HG03196 (cell line): Measurements from ENCODE around the gene TRAPPC6A.
"Not testable (repeated sequence)": the region's sequence is repeated elsewhere in the genome, so short reads cannot be mapped to it uniquely, and the experiment has no call there.

Source experiments
- ATAC-seq: cut with Tn5 transposase; IDR thresholded peaks from one replicate; pipeline ENCODE4 v1.9.1; 2021; ENCODE audit not compliant: unreplicated experiment

TRAPPC6A gene

DNA sequence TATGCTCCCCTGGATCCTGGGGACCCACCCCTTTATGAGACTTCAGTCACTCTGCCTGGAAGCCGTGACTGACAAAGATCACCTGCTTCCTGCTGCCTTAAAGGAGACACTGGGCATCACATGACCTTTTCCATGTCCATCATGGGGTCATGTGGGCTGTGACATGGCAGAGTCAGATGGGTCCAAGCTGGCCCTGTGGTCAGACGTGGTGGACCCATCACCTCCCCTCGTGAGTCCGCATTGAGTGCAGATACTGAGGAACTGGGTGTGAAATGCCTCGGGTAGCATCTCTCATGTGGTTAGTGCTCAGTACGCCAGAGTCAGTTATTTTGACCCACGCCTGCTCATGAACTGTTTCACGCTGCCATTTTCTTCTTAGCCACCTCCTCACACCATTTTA, 44.4 kb downstream of the TRAPPC6A start:
- no peak for ATAC-seq

DNA sequence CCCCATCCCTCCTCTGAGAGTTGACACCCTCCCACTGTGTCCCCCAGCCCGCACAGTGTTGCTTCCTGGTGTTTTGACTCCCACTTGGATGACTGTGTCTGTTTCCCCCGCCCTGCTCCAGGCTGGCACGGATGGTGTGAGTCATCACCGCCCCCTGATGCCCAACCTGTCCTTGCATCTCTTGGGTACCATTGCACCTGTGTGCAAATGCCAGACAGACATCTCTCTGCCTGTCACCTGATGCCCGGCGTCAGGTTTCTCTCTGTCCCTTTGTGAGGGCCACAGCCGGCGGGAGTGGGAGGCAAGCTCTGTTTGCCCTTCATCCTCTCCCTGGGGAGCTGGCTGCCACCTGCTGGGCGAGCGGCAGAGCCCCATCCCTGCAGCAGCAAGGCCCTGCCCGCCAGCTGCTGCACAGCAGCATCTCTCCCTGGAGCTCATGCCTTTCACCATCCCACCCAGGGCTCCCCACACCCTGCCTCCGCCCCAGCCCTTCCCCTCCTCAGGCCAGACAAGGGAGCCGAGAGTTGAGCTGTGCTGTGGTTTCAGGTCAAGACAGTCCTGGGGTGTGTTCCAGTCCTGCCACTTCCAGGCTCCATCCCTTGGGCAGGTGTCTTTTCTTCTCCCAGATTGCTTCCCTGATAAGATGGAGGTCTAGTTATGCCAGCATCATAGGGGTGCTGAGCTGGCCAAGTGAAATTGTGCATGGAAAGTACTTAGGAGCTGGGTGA, 47.0 kb downstream of the TRAPPC6A start:
- no peak for ATAC-seq

DNA sequence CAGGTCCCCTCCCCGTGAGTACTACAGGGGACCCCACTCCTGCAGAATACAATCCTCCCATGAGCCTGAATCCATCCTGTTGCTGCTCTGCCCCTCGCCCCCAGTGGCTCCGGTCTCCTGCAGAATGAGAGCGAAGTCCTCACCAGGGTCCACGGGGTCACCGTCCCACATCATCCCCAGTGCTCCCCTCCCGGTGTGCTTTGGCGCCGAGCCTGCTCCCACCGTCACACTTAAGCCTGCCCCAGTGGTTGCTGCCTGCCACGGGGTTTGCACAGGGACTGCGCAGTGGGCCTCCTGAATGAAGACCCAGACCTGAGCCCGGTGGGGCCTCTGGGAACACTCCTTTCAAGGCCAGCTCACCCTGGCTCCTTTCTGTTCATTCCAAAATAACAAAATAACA, 47.8 kb downstream of the TRAPPC6A start:
- no peak for ATAC-seq

DNA sequence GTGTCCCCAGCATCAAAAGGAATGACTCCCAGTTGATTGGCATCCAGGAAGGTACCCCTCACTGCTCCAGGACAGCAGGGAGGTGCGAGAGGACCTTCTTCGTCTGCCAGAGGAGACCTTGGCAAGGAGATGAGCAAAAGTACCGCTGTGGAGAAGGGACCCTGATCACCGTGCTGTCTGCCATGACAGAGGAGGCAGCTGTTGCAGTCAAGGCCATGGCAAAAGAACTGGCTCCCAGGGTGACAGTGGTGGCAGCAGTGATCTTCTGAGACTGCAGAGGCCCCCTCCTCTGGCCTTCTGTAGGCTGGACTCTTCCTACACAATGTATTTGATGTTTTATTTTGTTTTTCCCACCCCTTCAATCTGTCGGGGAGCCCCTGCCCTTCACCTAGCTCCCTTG, 49.2 kb downstream of the TRAPPC6A start:
- ATAC-seq = no peak

DNA sequence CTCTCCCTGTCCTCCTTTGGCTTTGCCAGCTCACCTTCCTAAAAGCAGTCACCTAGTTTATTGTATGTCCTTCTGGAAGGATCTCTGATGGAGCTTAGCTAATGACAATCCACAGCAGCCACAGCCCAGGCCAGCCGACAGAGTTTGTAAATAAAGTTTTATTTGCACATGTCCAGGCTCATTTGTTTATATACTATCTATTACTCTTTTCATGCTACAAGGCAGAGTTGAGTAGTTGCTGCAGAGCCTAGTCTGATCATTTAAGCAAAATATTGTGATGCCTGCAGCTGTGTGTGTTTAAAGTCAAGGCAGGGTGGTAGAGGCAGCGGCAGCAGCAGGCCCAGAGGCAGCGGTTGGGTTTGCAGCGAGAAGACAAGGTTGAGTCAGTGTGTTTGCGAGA, 49.9 kb downstream of the TRAPPC6A start:
- ATAC-seq = no peak

DNA sequence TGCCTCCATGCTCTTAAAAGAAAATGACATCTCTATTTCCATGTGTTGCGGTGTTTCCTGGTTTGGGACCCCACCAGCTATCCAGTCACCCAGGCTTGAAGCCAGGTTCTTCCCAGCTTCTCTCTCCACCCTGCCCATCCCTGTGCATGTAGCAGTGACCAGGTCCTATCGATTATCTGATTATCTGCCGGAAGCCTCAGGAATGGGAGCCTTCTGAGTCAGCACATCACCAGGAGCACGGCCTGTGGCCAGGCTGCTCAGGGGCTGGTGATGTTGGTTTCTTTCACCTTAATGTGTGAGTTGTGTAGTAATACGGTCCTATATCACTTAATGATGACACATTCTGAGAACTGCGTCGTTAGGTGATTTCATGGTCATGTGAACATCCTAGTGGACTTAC, 51.4 kb downstream of the TRAPPC6A start:
- no peak for ATAC-seq

DNA sequence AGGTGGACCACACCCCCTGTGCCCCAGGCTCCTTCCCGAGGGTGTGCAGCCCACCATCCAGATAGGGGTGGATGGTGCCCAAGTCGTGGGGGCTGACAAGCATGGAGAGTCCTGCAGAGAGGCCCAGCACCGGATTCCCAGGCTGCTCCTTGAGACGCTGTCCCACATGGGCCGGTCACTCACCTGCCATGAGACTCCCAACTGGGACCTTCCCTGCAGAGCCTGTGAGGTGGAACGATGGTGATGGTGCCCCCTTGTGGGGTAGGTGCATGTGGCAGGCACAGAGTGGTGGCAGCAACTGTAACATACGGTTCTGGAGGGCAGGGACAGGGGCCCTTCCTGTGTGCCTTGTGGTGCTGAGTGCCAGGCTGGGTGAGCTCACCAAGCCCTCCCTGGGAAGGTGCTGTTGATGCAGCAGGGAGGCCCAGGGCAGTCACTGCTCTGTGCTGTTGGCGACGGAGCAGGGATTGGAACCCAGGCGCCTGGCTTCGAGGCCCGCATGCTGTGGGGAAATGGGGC, 52.0 kb downstream of the TRAPPC6A start:
- no peak for ATAC-seq

DNA sequence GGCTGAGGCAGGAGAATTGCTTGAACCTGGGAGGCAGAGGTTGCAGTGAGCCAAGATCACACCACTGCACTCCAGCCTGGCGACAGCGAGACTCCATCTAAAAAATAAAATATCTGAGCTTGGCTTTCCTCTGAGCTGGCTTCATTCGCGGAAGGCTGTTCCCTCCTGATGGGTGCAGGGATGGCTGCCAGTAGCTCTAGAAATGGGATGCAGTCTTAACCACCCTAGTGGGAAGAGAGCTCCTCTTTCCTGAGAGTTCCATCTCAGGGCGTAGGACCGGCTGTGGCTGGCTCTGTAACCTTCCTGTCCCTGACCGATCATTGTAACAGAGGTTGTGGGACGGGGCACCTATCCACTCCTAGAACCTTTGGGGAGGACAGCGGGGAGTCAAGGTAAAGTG, 52.7 kb downstream of the TRAPPC6A start:
- ATAC-seq = no peak

DNA sequence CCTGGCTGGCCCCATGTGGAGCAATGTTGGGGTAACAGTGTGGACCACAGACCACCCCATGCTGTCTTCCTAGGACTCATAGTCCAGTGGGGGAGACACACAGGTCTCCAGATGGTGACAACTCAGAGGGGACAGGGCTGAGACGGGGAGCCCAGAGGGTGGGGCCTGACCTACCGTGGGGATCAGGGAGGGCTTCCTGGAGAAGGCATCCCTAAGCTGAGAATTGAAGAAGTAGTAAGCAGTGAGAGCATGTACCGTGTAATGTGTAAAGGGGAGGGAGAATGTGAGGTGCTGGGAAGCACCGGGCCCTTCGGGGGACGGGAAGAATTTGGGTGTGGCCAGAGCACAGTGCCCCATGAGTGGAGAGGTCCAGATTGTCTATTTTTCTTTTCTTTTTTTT, 54.0 kb downstream of the TRAPPC6A start:
- no peak for ATAC-seq

DNA sequence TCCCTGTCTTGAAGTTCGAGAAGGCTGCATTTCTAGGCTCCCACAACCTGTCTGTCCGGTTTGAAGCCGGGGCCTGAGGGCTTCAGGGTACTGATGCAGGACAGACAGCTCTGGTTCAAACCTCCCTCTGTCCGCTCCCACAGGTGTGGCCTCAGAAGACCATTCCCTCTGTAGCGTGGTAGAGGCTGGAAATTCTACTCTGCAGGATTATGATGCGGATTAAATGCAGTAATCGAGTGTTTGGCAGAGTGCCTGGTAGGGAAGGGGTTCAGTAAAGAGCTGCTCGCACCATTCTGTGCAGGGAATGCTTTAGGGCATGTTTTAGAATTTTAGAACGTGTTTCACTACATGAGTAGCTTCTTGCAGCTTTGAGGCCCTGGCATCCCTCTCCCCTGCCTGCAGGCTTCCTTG, 54.6 kb downstream of the TRAPPC6A start:
- no peak for ATAC-seq

DNA sequence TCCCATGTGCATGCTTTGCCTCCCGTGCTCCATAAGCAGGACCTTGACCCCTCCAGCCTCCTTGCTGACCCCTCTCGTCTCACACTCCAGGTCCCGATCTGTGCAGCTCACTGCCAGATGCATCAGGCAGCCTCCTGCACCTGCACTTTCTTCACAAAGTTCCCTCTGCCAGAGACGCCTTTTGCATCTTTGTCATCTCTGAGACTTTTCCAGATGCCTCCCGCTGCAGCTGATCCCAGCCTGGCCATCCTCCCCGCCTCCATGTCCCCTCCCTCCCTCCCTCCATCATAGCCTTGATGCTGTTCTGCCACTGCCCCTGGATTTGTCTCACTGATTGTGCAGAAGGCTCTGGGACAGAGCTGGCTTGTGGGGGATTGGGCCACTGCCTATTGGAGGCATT, 55.2 kb downstream of the TRAPPC6A start:
- no peak for ATAC-seq

DNA sequence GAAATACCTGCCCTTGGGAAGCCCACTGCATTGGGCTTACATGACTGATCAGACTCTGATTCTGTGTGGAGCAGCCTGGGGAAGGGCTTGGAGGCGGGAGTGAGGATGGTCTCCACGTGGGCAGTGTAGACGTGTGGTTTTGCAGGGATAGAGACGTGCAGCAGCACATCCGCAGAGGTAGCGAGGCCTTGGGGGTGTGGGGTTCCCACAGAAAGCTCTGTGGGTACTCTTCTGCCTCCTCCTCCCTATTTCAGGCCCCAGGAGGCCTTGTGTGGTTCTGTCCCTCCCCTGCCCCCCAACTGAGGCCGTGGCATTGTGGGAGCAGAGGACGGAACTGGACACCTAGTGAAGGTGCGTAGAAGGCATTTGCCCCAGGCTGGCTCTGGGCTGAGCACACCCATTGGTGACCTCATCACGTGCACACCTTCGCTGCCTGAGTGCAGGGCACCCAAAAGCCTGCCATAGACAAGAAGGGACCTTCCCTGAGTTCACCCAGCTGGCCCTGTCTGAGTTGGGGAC, 56.2 kb downstream of the TRAPPC6A start:
- no peak for ATAC-seq

DNA sequence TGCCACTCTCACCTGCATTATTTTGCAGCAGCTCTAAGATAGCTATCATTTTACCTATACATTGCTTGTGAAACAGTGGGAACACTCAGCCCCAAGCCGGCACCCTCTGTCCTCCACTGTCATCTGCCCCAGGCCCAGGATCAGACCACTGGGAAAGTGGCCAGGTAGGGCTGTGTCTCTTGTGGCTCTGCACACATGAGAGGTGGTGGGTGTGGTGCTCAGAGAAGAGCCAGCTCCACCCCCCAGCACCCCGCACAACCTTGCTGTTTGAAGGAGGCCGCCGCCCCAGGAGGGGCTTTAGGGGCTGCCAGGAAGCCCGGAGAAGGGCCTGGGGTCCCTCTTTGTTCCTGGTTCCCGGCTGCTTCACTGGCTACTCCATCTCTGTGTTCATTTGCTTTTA, 58.5 kb downstream of the TRAPPC6A start:
- ATAC-seq = no peak

DNA sequence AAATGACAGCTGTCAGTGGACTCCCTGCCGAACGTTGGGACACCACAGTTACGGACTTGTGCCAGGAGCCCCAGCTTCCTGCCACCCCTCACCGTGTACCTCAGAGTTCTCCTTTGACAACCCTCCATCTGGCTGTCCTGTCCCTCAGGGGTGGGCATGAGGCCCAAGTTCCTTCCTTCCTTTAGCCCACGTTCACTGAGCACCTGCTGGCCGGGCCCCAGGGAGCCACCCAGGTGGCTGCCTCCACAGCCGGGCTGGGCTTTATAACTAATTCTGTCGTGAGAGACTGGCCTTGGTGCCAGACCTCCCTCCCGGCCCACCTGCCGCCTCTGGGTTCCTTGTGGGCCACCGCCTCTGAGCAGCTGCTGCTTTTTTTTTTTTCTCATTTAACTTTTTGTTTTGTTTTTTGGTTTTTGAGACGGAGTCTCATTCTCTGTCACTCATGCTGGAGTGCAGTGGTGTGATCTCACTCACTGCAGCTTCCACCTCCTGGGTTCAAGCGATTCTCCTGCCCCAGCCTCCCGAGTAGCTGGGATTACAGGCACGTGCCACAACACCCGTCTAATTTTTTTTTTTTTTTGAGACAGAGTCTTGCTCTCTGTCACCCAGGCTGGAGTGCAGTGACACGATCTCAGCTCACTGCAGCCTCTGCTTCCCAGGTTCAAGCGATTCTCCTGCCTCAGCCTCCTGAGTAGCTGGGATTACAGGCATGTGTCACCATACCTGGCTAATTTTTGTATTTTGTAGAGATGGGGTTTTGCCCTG, 59.3 kb downstream of the TRAPPC6A start:
- not testable (repeated sequence) for ATAC-seq

DNA sequence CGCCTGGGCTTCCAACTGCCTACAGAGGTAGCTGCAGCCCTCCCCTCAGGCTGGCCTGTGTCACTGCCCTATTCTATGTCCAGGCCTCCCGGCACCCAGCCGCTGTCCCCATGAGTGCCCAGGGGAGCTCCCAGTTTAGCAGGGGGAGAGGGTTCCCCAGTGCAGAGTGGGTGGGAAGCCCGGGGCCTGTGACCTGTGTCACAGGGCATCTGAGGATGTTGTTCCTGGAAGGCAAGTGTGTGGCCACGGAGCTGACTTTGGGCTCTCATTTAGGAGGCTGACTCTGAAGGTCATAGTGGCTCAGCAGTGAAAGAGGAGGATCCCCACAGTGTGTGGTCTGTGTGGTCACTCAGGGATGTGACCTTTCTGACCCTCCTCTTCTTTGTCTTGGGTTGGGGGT, 59.9 kb downstream of the TRAPPC6A start:
- ATAC-seq = no peak

DNA sequence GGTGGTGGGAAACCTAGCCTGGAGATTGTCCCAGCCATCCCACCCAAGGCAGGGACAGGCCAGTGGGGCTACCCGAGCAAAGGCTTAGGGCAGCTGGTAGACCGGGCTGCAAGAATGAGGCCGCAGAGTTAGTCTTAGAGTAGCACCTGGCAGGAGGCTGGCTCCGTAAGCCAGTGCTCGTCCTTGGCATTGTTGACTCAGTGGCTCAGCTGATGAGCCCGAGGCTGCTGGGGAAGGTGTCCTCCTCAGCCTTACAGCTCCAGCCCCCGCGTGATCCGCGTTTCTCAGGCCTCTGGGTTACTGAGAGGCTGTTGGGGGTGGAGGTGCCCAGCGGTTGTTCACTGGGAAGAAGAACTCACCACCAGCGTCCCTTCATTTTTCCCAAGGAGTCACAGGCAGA, 60.4 kb downstream of the TRAPPC6A start:
- ATAC-seq = no peak

DNA sequence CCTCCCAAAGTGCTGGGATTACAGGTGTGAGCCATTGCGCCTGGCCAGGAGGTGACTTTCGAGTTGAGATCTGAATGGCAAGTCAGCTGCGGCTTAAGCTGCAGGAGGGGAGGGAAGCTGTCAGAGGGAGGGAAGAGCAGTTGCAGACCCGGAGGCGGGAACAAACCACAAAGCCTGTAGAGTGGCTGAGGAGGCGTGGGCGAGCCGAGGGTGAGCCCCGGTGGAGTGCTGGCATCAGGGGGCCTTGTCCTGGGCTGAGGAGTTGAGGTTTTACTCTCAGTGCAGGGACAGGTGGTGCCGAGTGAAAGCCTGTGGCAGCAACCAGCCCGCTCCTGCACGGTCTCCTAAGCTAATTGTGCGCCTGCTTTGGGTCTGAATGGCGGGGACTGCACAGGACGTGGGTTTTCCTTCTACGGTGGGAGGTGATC, 60.9 kb downstream of the TRAPPC6A start:
- ATAC-seq = no peak

DNA sequence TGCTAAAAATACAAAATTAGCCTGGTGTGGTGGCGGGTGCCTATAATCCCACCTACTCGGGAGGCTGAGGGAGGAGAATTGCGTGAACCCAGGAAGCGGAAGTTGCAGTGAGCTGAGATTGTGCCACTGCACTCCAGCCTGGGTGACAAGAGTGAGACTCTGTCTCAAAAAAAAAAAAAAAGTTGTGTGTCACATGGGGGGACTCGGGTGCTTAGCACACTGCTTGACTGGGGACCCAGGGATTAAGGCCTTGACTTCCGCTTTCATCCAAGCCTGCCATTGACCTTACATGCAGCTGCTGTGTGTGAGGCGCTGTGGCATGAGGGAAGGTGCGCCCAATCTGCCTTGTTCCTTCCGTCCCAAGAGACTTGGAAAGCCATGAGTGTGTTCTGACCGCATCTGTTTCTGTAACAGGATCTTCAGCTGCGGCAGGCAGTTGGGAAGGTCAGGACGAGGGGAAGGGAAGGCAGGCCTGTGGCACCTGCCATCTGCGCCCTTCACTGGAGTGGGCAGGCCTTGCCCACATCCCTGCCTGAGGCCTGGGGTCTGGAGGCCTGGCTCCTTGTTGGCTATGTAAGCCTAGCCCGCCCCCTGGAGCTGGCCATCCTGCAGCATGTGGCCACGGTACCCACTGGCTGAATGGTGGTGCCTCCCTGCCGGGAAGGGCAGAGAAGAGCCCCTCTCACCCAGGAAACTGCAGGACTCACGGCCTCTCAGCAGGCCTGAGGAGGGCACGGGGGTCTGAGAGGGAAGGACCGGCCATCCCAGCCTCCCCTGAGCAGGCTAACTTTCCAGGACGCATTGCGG, 62.0 kb downstream of the TRAPPC6A start:
- ATAC-seq = no peak

DNA sequence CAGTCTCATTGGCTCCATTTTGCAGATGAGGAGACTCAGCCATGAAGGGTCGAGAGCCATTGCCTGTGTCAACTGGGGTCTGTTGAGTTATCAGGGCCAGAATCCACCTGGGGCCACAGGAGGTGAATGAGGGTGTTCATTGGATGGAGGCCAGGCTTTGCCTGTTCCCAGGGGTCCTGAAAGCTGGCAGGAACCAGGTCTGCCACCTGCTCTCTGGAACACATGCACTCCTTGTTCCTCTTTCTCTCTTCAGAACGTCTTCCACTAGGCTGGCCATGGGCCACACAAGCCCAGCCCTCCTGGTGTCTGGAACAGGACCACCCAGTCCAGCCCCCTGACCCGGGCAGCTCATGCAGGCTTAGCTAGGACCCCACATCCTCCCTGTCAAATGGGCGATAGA, 63.9 kb downstream of the TRAPPC6A start:
- ATAC-seq = no peak

DNA sequence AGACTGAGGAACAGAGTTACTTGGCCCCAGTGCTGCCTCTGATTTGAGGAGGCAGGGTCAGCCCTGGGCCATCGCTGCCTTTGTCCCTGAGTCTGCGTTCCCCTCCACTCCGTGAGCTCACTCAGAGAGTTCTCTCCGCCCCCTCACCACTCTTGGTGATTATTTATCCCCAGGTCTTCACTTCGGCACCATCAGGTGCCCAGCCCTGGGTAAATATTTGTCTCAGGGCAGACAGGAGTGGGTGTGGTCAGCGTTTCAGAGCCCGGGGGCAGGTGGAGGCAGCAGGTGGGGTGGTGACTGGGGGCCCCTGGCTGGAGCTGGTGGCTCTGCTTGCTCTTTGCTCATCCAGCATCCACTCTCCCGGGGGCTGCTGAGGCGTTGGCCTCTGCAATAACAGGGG, 64.4 kb downstream of the TRAPPC6A start:
- ATAC-seq = no peak
